T-helper 2 cell (primary cell): ENCODE measurements around the gene GBX1.

Experiments used
- DNase-seq, 5 experiments: peaks; one replicate each; pipeline versions ENCODE4 v3.0.0 to v3.0.0-alpha.2; 2012 to 2022

The GBX1 gene

GRCh38 chr7:151172273-151173141 lies 5.0 kb upstream of the GBX1 start:
- DNase-seq: peak; percentile 61 to 79 (median 72)

GRCh38 chr7:151168787-151169162 lies 1.3 kb upstream of the GBX1 start:
- no peak for DNase-seq

GRCh38 chr7:151168003-151168786 lies 701 bp upstream of the GBX1 start:
- peak; percentile 40 to 56 (median 46) for DNase-seq

- no peak for DNase-seq
Measured at GRCh38 chr7:151166629-151167196, 781 bp downstream of the GBX1 start.

- no peak for DNase-seq
Measured at GRCh38 chr7:151161757-151162156, 5.7 kb downstream of the GBX1 start.

- no peak for DNase-seq
Measured at GRCh38 chr7:151157645-151158329, 9.7 kb downstream of the GBX1 start.

- no peak for DNase-seq
Measured at GRCh38 chr7:151152643-151153513, 14.6 kb downstream of the GBX1 start.

- no peak for DNase-seq
Measured at GRCh38 chr7:151150388-151150787, 17.1 kb downstream of the GBX1 start.

GRCh38 chr7:151148319-151149259 lies 18.9 kb downstream of the GBX1 start:
- no peak for DNase-seq

- no peak for DNase-seq
Measured at GRCh38 chr7:151146761-151147160, 20.7 kb downstream of the GBX1 start.

- no peak for DNase-seq
Measured at GRCh38 chr7:151144387-151144786, 23.1 kb downstream of the GBX1 start.

GRCh38 chr7:151143261-151144015 lies 24.1 kb downstream of the GBX1 start:
- no peak for DNase-seq

- DNase-seq: no peak
Measured at GRCh38 chr7:151142686-151143040, 24.8 kb downstream of the GBX1 start.

- DNase-seq: no peak
Measured at GRCh38 chr7:151141855-151142685, 25.4 kb downstream of the GBX1 start.

GRCh38 chr7:151141311-151141854 lies 26.1 kb downstream of the GBX1 start:
- no peak for DNase-seq

GRCh38 chr7:151140826-151141225 lies 26.7 kb downstream of the GBX1 start:
- DNase-seq: no peak

GRCh38 chr7:151139791-151140190 lies 27.7 kb downstream of the GBX1 start:
- DNase-seq: no peak

- no peak for DNase-seq
Measured at GRCh38 chr7:151139071-151139790, 28.3 kb downstream of the GBX1 start.
